ENCODE data around the gene ADAMTS15.

The ADAMTS15 gene
- 0.07 to 4.3 (median 0.70) reads per million in 17 experiments for total RNA-seq

DNA sequence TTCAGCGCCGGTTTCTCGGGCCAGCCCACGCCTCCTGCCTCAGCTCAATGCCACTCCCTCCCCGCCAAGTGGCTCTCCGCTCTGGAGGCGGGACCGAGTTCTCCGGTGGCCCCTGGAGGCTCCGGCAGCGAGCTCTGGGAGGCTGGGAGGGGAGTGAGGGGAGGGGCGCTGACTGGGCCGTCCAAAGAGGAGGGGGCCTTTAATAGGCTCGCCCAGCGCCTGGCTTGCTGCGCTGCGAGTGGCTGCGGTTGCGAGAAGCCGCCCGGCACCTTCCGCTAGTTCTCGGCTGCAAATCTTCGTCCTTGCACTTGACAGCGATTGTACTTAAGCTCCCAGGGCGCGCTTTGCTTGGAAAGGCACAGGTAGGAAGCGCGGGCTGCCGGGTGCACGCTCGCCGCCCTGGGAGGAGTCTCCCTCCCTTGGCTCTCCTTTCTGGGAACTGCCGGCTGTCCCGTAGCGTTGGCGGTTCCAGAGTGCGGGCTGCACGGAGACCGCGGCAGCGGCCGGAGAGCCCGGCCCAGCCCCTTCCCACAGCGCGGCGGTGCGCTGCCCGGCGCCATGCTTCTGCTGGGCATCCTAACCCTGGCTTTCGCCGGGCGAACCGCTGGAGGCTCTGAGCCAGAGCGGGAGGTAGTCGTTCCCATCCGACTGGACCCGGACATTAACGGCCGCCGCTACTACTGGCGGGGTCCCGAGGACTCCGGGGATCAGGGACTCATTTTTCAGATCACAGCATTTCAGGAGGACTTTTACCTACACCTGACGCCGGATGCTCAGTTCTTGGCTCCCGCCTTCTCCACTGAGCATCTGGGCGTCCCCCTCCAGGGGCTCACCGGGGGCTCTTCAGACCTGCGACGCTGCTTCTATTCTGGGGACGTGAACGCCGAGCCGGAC is at the start of gene ADAMTS15:
Gene ADAMTS15, plus strand, starts transcription at position 230 of the 894 bp plus-strand sequence. Its CDS starts 329 bp downstream, at position 559.
- DNase-seq: peak; percentile 33 to 60 (median 51)

- no peak for DNase-seq
These were observed 49.2 kb upstream of the ADAMTS15 start for GRCh38 chr11:130399196-130399595.

- peak; percentile 68 to 86 (median 79) for DNase-seq
These were observed 47.5 kb upstream of the ADAMTS15 start for GRCh38 chr11:130400781-130401483.

DNA sequence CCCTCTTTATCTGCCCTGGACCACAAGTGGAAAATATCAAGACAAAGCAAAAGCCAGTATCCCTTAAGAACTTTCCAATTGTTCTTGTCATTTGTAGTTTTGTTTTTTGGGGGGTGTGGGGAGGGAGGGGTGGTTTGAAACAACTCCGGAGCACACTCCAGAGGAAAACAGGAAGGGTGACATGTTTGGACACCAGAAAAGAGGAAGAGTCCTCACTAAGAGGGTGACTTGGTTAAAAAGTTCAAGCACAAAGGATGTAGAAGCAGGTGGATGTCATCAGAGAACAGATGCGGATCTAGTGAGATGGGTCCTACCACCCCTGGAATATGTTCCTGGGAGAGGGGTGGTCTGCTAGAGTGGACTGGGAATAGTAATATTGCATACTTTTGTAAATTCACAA is 45.9 kb upstream of the ADAMTS15 start:
- peak; percentile 7 to 62 (median 48) for DNase-seq

- peak; percentile 62 to 82 (median 79) for DNase-seq
These were observed 45.1 kb upstream of the ADAMTS15 start for GRCh38 chr11:130403271-130403804.

GRCh38 chr11:130403967-130404366 is 44.5 kb upstream of the ADAMTS15 start:
- no peak for DNase-seq

- DNase-seq: no peak
These were observed 43.7 kb upstream of the ADAMTS15 start for GRCh38 chr11:130404727-130405126.

DNA sequence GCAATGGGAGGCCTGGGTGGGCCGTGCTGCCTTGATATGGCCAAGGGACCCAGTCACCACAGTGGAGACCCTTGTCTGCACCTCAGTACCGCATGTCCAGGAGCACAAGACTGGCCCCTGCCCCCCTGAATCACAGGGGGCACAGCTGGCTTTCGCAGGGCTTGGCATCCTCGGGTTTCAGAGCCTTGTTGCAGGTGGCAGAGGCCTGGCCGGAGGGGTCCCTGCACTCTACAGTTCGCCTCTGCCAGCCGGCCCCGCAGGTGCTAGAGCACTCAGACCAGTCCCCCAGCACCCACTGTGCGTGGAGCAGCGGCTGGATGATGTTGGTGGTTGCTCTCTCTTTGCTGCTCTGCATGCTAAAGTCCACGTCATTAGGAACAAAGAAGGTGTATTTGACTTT is 43.0 kb upstream of the ADAMTS15 start:
- DNase-seq: no peak

DNA sequence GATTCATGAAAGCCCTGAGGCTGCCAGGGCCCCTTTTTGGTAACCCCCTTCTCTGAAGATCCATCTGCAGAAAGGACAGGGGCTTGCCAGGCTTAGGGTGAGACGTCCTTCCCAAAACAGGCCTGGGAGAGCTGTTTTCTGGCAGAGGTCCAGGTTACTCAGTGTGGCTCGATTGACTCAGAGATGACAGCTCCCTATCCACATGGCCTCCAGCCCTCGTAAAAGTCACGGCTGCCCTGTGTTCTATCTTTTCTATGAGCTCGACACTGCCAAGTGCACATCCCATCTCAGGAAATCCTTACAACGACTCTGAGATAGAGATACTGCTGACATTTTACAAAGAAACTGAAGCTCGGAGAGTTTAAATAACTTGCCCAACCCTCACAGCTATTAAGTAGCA is 40.5 kb upstream of the ADAMTS15 start:
- DNase-seq: peak; percentile 26 to 54 (median 44)

DNA sequence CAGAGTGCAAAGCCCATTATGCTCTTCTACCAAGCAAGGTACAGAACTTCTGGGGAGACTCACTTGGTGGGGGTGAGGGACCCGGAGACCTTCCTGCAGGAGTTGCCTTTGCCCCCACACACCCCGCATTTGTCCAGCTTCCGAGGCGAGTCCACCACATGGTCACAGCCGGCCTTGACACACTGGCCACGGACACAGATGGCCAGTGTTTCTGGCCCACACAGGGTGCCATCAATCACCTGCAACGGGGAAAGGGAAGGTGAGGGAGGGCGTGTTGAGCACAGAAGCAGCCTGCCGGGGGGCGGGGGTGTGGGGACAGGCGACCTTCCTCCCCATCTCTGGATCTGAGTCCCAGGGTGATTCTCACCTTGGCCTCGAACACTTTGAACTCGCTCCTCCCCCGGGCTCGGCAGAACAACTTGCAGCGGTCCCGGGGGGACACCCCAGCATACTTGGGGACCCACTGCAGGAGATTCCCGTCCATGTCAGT is 40.0 kb upstream of the ADAMTS15 start:
- no peak for DNase-seq

DNA sequence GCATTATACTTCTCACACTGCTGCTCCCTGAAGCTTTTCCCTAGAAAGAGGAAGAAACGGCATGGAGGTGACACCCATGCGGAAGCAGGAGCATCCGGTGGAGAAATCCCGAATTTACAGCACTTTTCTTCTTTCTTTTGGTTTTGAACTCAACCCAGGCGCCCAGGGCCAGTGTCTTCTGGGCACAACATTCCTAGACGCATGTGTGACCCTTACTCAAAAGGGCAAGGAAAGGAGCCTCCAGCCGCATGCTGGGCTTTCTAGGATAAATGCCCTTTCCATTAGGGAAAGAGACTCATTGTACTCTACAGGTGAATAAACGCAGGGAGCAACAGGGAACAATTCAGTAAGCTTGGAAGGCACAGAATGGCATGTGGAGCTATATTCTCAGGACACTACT is 39.5 kb upstream of the ADAMTS15 start:
- DNase-seq: no peak

- DNase-seq: no peak
These were observed 38.7 kb upstream of the ADAMTS15 start for GRCh38 chr11:130409594-130410388.

DNA sequence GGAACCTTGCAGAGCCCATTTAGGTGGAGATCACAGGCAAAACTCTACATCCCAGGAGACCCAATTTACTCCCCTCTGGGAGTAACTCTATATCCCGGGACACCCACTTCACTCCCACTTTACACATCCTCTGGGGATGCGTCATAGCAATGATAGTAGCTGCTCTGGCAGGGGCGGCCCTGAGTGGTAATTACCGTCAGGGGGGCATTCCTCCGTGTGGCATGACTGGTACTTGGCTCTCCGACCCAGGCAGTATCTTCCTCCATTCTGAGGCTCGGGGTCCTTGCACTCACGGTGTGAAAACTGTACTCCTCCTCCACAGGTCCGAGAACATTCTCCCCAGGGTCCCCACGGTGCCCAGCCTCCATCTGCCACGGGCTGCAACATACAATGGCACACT is 37.2 kb upstream of the ADAMTS15 start:
- DNase-seq: no peak

GRCh38 chr11:130413405-130414106 is 34.9 kb upstream of the ADAMTS15 start:
- no peak for DNase-seq

DNA sequence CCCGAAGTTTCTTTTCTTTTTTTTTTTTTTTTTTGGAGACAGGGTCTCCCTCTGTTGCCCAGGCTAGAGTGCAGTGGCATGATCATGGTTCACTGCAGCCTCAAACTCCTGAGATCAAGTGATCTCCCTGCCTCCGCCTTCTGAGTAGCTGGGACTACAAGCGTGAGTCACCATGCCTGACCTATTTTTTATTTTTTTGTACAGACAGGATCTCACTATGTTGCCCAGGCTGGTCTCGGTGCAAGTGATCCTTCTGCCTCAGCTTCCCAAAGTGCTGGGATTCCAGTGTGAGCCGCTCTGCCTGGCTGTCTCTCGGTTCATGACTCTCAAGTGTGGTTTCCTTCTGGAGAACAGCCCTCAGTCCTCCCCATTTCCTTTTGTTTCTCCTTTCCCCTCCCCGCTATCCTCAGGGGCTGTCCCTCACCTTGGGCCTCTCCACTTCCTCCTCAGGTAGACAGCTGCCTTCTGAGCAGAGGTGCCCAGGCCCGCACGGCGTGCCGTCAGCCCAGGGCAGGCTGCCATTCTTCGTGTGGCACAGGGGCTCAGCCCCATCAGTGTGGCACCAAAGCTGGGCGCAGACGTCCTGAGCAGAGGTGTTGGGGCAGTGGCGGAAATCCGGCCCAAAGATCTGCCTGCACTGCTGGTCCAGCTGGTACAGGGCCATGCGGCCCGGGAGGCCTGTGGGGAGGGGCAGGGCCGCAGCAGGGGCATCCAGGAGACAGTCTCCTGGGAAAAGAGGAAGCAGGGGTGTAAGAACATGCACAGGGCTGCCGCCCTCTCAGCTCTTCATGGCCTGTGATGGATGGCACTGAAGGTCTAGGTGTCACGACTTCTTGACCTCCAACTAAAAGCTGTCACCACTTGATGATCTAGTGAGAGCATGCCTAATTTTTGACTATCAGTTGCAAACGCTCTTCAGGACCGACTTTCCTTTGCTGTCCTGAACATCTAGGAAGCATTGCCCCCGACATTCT is 34.1 kb upstream of the ADAMTS15 start:
- peak; percentile 35 to 56 (median 46) for DNase-seq

DNA sequence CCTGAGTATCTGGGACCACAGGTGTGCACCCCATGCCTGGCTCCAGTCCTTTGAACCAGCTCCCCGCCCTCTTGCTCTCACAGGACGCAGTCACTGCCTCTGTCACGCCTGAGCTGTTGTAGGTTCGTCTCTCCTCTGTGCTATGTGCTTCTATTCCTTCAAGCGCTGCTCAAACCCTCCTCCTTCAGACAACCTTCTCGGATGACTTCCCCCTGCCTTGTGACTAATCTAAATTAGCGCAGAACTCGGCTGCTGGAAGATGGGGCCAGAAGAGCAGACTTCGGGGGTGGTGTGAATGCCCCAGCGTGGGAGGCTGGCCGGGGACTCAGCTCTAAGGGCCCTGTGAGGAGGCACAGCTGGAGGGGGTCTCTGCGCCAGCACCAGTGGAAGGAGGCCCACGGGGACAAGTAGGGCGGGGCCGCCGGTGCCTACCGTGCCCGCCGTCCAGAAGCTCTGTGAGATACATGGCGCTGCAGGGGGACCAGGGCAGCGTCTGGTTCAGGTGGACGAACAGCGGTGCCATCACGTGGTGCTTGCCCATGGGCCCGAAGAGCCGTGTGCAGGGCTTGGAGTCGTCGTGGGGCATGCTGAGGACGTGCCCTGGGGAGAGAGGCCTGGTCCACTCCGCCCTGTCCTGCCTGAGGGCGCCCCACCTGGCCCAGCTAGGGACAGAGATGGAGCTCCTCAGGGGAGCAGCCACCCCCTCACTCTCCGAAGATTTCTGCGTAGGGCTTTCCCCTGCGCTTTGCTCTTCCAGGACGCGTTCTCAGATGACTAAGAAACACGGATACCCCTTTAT is 32.5 kb upstream of the ADAMTS15 start:
- DNase-seq: no peak

DNA sequence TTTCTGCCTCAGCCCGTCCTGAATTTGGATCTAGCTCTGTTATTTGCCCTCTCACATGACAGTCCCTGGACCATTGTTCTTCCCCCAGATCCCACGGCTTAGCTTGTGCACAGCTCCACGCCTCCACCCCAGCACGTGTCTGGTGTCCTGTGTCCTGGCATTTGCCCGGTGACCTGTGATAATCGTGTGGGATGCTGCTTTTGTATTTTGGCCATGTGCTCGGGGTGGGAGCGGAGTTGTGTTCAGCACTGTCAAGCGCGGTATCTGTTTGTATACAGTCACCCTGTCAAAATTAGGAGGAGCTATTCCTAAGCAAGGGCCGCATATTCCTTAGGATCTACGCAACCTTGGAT is 31.9 kb upstream of the ADAMTS15 start:
- DNase-seq: no peak

DNA sequence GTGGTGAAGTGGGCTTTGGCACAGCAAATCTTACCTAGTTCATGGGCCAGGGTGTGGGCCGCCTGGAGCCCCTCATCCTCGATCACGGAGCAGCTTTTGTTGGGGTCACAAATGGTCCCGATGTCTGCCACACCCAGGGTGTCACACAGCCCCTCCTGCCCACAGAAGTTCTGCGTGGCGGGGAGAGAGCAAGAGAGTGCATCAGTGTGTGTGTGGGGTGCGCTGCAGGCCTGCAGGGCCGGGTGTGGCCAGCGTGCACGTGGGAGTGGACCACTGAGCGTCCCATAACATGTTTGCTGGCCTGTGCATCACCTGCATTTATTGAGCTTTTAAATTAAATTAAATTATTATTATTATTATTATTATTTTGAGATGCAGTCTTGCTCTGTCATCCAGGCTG is 31.5 kb upstream of the ADAMTS15 start:
- no peak for DNase-seq

DNA sequence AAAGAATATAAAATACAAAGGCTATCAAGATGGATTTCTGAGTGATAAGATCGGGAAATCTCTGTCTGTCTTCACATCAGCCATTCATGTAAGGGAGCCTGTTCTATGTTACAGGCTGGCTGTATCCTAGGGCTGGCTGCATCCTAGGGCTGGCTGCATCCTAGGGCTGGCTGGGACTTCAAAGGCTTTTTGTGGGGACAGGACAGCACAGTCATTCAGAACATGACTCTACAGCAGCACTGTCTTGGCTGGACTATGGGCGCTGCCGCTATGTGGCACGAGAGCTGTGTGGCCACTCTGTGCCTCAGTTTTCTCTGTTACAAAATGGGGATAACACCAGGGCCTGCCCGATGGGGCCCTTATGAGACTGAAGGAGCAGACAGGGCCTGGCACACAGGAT is 30.2 kb upstream of the ADAMTS15 start:
- DNase-seq: no peak

DNA sequence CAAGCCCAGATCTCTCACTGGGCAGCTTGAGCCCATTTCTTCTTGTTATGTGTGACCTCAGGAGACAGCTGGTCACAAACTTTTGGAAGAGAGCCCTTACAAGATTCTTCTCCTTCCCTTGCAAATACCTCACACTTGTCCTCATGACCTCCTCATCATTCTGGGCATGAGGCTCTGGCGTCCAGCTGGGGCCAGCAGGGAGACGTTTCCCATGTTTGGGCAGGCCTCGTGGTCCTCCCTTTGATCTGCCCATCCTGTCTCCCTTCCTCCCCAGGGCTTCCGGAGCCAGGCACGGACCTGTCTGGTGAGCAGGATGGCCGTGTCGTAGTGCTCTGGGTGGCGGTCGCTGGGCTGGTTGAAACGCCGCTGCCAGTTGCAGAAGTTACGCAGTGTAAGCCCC is 29.7 kb upstream of the ADAMTS15 start:
- no peak for DNase-seq

All from suppressor macrophage (primary cell).